Measurements from ENCODE around the gene CLDN1. TPM values are rescaled to one million over a fixed set of nuclear protein-coding genes. Genes with fewer than 3 reads are reported as not detected.

The CLDN1 gene
- total and polyA plus RNA-seq, 2 of the 13 experiments (the other 11 are each of a cell fraction or from before 2014, with no cell fraction given) = 42.7 to 51.6 TPM

GRCh38 chr3:190345027-190345821 lies 23.0 kb upstream of the CLDN1 start (continued):
- TF ChIP-seq ZNF619 (CRISPR knock-in tag; IDR thresholded peaks at IDR 0.05) = no peak
- TF ChIP-seq, protein P1, sequence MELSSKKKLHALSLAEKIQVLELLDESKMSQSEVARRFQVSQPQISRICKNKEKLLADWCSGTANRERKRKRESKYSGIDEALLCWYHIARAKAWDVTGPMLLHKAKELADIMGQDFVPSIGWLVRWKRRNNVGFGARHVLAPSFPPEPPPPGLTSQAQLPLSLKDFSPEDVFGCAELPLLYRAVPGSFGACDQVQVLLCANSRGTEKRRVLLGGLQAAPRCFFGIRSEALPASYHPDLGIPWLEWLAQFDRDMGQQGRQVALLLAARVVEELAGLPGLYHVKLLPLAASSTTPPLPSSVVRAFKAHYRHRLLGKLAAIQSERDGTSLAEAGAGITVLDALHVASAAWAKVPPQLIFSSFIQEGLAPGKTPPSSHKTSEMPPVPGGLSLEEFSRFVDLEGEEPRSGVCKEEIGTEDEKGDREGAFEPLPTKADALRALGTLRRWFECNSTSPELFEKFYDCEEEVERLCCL (CRISPR knock-in tag; IDR thresholded peaks at IDR 0.05; ENCODE audit: borderline replicate concordance) = no peak
- TF ChIP-seq ZNF816 (CRISPR knock-in tag; IDR thresholded peaks at IDR 0.05; ENCODE audit: borderline replicate concordance) = no peak
- TF ChIP-seq, protein P2, sequence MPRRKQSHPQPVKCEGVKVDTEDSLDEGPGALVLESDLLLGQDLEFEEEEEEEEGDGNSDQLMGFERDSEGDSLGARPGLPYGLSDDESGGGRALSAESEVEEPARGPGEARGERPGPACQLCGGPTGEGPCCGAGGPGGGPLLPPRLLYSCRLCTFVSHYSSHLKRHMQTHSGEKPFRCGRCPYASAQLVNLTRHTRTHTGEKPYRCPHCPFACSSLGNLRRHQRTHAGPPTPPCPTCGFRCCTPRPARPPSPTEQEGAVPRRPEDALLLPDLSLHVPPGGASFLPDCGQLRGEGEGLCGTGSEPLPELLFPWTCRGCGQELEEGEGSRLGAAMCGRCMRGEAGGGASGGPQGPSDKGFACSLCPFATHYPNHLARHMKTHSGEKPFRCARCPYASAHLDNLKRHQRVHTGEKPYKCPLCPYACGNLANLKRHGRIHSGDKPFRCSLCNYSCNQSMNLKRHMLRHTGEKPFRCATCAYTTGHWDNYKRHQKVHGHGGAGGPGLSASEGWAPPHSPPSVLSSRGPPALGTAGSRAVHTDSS (CRISPR knock-in tag; conservative IDR thresholded peaks at IDR 0.05) = no peak
- no peak for TF ChIP-seq HNRNPLL (IDR thresholded peaks at IDR 0.05; ENCODE audit: low read depth, low read length, poor library complexity, severe bottlenecking)
- TF ChIP-seq PLSCR1 (CRISPR knock-in tag; IDR thresholded peaks at IDR 0.05; ENCODE audit: borderline replicate concordance) = no peak
- TF ChIP-seq NPAS2 (CRISPR knock-in tag; IDR thresholded peaks at IDR 0.05; ENCODE audit: borderline replicate concordance) = no peak
- TF ChIP-seq ZNF225 (CRISPR knock-in tag; IDR thresholded peaks at IDR 0.05) = no peak
- TF ChIP-seq KLF13 (CRISPR knock-in tag; IDR thresholded peaks at IDR 0.05) = no peak
- TF ChIP-seq HNRNPL (IDR thresholded peaks at IDR 0.05; ENCODE audit: low read depth, low read length) = no peak
- peak; percentile 65; the same call in 1 of the 2 replicates for TF ChIP-seq SOX5 (CRISPR knock-in tag; IDR thresholded peaks at IDR 0.05; ENCODE audit: borderline replicate concordance)
- 0 out of 2 replicates have a peak, but pooled peaks have one; percentile 11 for TF ChIP-seq TFDP2 (CRISPR knock-in tag; IDR thresholded peaks at IDR 0.05)
- no peak for TF ChIP-seq ZNF562 (CRISPR knock-in tag; IDR thresholded peaks at IDR 0.05; ENCODE audit: borderline replicate concordance)
- TF ChIP-seq TMF1 (CRISPR knock-in tag; IDR thresholded peaks at IDR 0.05; ENCODE audit: low read depth) = no peak
- peak; percentile 40; the same call in 1 of the 2 replicates for TF ChIP-seq ATF1 (CRISPR knock-in tag; IDR thresholded peaks at IDR 0.05)
- no peak for TF ChIP-seq RARG (CRISPR knock-in tag; IDR thresholded peaks at IDR 0.05; ENCODE audit: low read depth)
- no peak; the same call in 1 of the 2 replicates for TF ChIP-seq KLF11 (CRISPR knock-in tag; IDR thresholded peaks at IDR 0.05)
- TF ChIP-seq CENPT (CRISPR knock-in tag; IDR thresholded peaks at IDR 0.05; ENCODE audit: low read depth) = no peak
- TF ChIP-seq IKZF1 (IDR thresholded peaks at IDR 0.05) = no peak
- TF ChIP-seq ZNF33A (CRISPR knock-in tag; IDR thresholded peaks at IDR 0.05; ENCODE audit: borderline replicate concordance) = no peak
- TF ChIP-seq ZNF883 (CRISPR knock-in tag; IDR thresholded peaks at IDR 0.05; ENCODE audit: not compliant biosample characterization) = no peak
- no peak for TF ChIP-seq ZBTB8A (CRISPR knock-in tag; IDR thresholded peaks at IDR 0.05; ENCODE audit: borderline replicate concordance, low read depth)
- no peak for TF ChIP-seq ZNF292 (CRISPR knock-in tag; IDR thresholded peaks at IDR 0.05; ENCODE audit: borderline replicate concordance, low read depth)
- TF ChIP-seq ZBTB14 (CRISPR knock-in tag; IDR thresholded peaks at IDR 0.05) = no peak
